Measurements from ENCODE around the gene PRORP. TPM values are rescaled to one million over a fixed set of nuclear protein-coding genes. Genes with fewer than 3 reads are reported as not detected.

The PRORP gene
- polyA plus RNA-seq, 2 of the 4 experiments (the other 2 are of a cell fraction), result 29.2 to 38.8 TPM

- no peak for TF ChIP-seq HMGXB4 (CRISPR knock-in tag; IDR thresholded peaks at IDR 0.05; ENCODE audit: borderline replicate concordance)
These were observed 1.1 kb upstream of the PRORP start (continued) for GRCh38 chr14:35121026-35121886.

GRCh38 chr14:35122696-35123387 is 490 bp downstream of the PRORP start:
- Histone ChIP-seq H3K4me2 (peak overlapping the region; percentile 92), H3K27ac (peak overlapping the region; percentile 97 to 99), H3K4me1 (peaks cover 11% of the 10 kb centered on the region; the same call in 1 of the 3 replicates), H3K9me3 (no peaks in the 10 kb centered on the region), H3K4me3 (peak overlapping the region; percentile 90)
- FAIRE-seq, result no peak
- CTCF ChIA-PET, result interaction anchor here (0.8 to 1.2 kb wide), 4 partner anchors 8 to 290 kb away, joined by 3 to 5 read pairs (median 4); no protein-coding TSS in a partner anchor
- TF ChIP-seq EHF (CRISPR knock-in tag; IDR thresholded peaks at IDR 0.05), result no peak
- TF ChIP-seq ZNF302 (CRISPR knock-in tag; IDR thresholded peaks at IDR 0.05), result no peak
- peak; percentile 49; the same call in 1 of the 2 replicates for TF ChIP-seq KDM5A (IDR thresholded peaks at IDR 0.05)
- peak; percentile 49 to 53 for ATAC-seq
- 6% methylated on average over 23 of the region's 23 CpGs for WGBS (ENCODE audit: missing lambda C conversion rate)
- POLR2A ChIA-PET, result interaction anchor here (0.6 to 3.0 kb wide), 8 partner anchors 42 to 276 kb away, joined by 3 to 22 read pairs (median 6); partner anchors contain the start of genes FAM177A1, PSMA6 and SRP54
- peak in 1 of 2 experiments; percentile 55 for DNase-seq (ENCODE audit: low read depth in 1 of 2, low spot score in 1 of 2)

GRCh38 chr14:35123388-35123703 is 994 bp downstream of the PRORP start:
- peaks cover 11% of the 10 kb centered on the region; the same call in 1 of the 3 replicates for H3K4me1 ChIP-seq
- ATAC-seq (no peak), DNase-seq (ENCODE audit: low read depth in 1 of 2, low spot score in 1 of 2) (no peak), FAIRE-seq (no peak)
- ChIA-PET POLR2A (interaction anchor here (0.9 to 3.0 kb wide), 4 partner anchors 41 to 169 kb away, joined by 3 to 22 read pairs (median 10); partner anchors contain the start of genes FAM177A1, PSMA6 and SRP54), CTCF (interaction anchor here (0.8 to 1.2 kb wide), 4 partner anchors 8 to 289 kb away, joined by 3 to 5 read pairs (median 4); no protein-coding TSS in a partner anchor)
- WGBS (ENCODE audit: missing lambda C conversion rate), result 39% methylated on average over 3 of the region's 3 CpGs
- H3K4me2 ChIP-seq, result peak overlapping the region; percentile 92
- no peak for TF ChIP-seq REST (IDR thresholded peaks at IDR 0.05)
- no peak for TF ChIP-seq PHF8 (IDR thresholded peaks at IDR 0.05; ENCODE audit: borderline replicate concordance, low read depth)
- no peak for TF ChIP-seq RCOR1 (IDR thresholded peaks at IDR 0.05; ENCODE audit: low read depth, low read length)
- no peak for TF ChIP-seq KDM5A (IDR thresholded peaks at IDR 0.05)
- TF ChIP-seq, protein P1, sequence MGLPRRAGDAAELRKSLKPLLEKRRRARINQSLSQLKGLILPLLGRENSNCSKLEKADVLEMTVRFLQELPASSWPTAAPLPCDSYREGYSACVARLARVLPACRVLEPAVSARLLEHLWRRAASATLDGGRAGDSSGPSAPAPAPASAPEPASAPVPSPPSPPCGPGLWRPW (IDR thresholded peaks at IDR 0.05), result no peak
- no peaks in the 10 kb centered on the region for H3K9me3 ChIP-seq
- H3K4me3 ChIP-seq, result peak overlapping the region; percentile 90
- H3K27ac ChIP-seq, result peak overlapping the region; percentile 97 to 99; a peak in 5 of 6 replicates

DNA sequence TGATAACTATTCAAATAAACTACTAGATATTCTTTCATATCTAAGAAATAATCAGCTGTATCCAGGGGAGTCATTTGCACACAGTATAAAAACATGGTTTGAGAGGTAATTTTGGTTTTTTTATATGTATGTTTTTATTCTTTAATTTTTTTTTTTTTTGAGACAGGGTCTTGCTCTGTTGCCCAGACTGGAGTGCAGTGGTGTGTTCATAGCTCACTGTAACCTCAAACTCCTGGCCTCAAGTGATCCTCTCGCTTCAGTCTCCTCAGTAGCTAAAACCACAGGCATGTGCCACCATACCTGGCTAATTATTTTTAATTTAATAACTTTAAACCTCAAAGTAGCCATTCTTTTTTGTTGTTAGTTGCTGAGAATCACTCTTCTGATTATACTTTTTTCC is 1.8 kb downstream of the PRORP start:
- CTCF ChIA-PET, result interaction anchor here (1.1 to 1.2 kb wide), 2 partner anchors 101 to 288 kb away, joined by 3 to 4 read pairs; no protein-coding TSS in a partner anchor
- POLR2A ChIA-PET, result interaction anchor here (0.9 to 3.0 kb wide), 2 partner anchors 41 to 168 kb away, joined by 3 to 13 read pairs; partner anchors contain the start of gene PSMA6
- Histone ChIP-seq H3K4me1 (peaks cover 11% of the 10 kb centered on the region; the same call in 1 of the 3 replicates), H3K9me3 (no peaks in the 10 kb centered on the region), H3K4me2 (peak overlapping the region; percentile 92; the same call in 2 of the 3 replicates), H3K27ac (no peak overlapping the region), H3K4me3 (no peak overlapping the region)
- ATAC-seq, result no peak
- TF ChIP-seq NPAS2 (CRISPR knock-in tag; IDR thresholded peaks at IDR 0.05; ENCODE audit: borderline replicate concordance) (no peak), JUN (IDR thresholded peaks at IDR 0.05) (no peak)
- WGBS (ENCODE audit: missing lambda C conversion rate), result 94% methylated on average over 1 of the region's 1 CpG
- FAIRE-seq, result no peak
- DNase-seq (ENCODE audit: low read depth in 1 of 2, low spot score in 1 of 2), result no peak

Measured in A549 (cell line).